Activated T-helper 2 cell treated with anti-CD3 and anti-CD28 coated beads, Interferon-gamma antibody, Interleukin-2, Interleukin-4, amounts not matched to agents 10 μg/mL and 5 μg/mL and 100 μg/mL, durations not matched to agents 14 hours and 24 hours and 36 hours (primary cell): ENCODE data around the gene TMEFF2. TPM values are rescaled to one million over a fixed set of nuclear protein-coding genes. Genes with fewer than 3 reads are reported as not detected.

Source experiments
- DNase-seq: peaks from one replicate; pipeline ENCODE4 v3.0.0; 2021; ENCODE audit warnings: low spot score
- H3K27ac Mint-ChIP-seq: one replicate; pipeline ENCODE4 v1.8.0; 2021; ENCODE audit warnings: mixed read lengths
- H3K27me3 Mint-ChIP-seq: one replicate; pipeline ENCODE4 v1.8.0; 2021; ENCODE audit warnings: low read depth, mixed read lengths
- H3K36me3 Mint-ChIP-seq: one replicate; pipeline ENCODE4 v1.8.0; 2021; ENCODE audit warnings: low read depth, mixed read lengths
- H3K4me1 Mint-ChIP-seq: one replicate; pipeline ENCODE4 v1.8.0; 2021; ENCODE audit warnings: low read depth, mixed read lengths
- H3K4me3 Mint-ChIP-seq: one replicate; pipeline ENCODE4 v1.8.0; 2021; ENCODE audit warnings: low read depth, mild to moderate bottlenecking, moderate library complexity, mixed read lengths
- H3K9me3 Mint-ChIP-seq: one replicate; pipeline ENCODE4 v1.8.0; 2021; ENCODE audit warnings: mixed read lengths
- intact Hi-C: fragments of 100-400 bp; cut with micrococcal nuclease; formaldehyde crosslinking; loops from one replicate; pipeline ENCODE4 v1.15.1; 2023
- total RNA-seq: library from RNA; stranded (reverse); gene quantifications from 2 replicates; pipeline ENCODE4 v1.2.3, GENCODE V29; 2022

Gene TMEFF2
- not detected in 2 replicates for total RNA-seq

GRCh38 chr2:192194866-192195547 is at the start of gene TMEFF2:
TSS of gene TMEFF2 (minus strand) at chr2:192194933. CDS start at chr2:192194524, 409 bp downstream.
- Mint-ChIP-seq H3K27me3 (peaks cover 70% of the 10 kb centered on the region), H3K4me1 (peaks cover 20% of the 10 kb centered on the region), H3K4me3 (peak within 1 kb of the TSS; percentile 73), H3K36me3 (no peaks in the 10 kb centered on the region), H3K9me3 (no peaks in the 10 kb centered on the region), H3K27ac (no peak within 1 kb of the TSS)
- peak; percentile 26 for DNase-seq
- intact Hi-C loops = no loop called here

- no peaks in the 10 kb centered on the region for H3K9me3 Mint-ChIP-seq
- H3K4me3 Mint-ChIP-seq = no peak overlapping the region
- no peaks in the 10 kb centered on the region for H3K4me1 Mint-ChIP-seq
- no peak overlapping the region for H3K27ac Mint-ChIP-seq
- intact Hi-C loops = no loop called here
- no peaks in the 10 kb centered on the region for H3K27me3 Mint-ChIP-seq
- H3K36me3 Mint-ChIP-seq = no peaks in the 10 kb centered on the region
- no peak for DNase-seq
These were observed 48.8 kb upstream of the TMEFF2 start for GRCh38 chr2:192243488-192243887.

- no peak overlapping the region for H3K27ac Mint-ChIP-seq
- no peak overlapping the region for H3K4me3 Mint-ChIP-seq
- intact Hi-C loops = no loop called here
- H3K9me3 Mint-ChIP-seq = no peaks in the 10 kb centered on the region
- H3K4me1 Mint-ChIP-seq = no peaks in the 10 kb centered on the region
- DNase-seq = no peak
- H3K36me3 Mint-ChIP-seq = no peaks in the 10 kb centered on the region
- no peaks in the 10 kb centered on the region for H3K27me3 Mint-ChIP-seq
These were observed 41.4 kb upstream of the TMEFF2 start for GRCh38 chr2:192236136-192236535.

GRCh38 chr2:192230889-192231453 is 36.2 kb upstream of the TMEFF2 start:
- intact Hi-C loops = no loop called here
- Mint-ChIP-seq H3K36me3 (no peaks in the 10 kb centered on the region), H3K4me1 (no peaks in the 10 kb centered on the region)

GRCh38 chr2:192228685-192229084 is 34.0 kb upstream of the TMEFF2 start:
- Mint-ChIP-seq H3K36me3 (no peaks in the 10 kb centered on the region), H3K27ac (no peak overlapping the region), H3K27me3 (no peaks in the 10 kb centered on the region), H3K4me1 (no peaks in the 10 kb centered on the region), H3K4me3 (no peak overlapping the region), H3K9me3 (no peaks in the 10 kb centered on the region)
- DNase-seq = no peak
- intact Hi-C loops = no loop called here

More at GRCh38 chr2:192230889-192231453, 36.2 kb upstream of the TMEFF2 start:
- Mint-ChIP-seq H3K27ac (no peak overlapping the region), H3K9me3 (no peaks in the 10 kb centered on the region), H3K27me3 (no peaks in the 10 kb centered on the region), H3K4me3 (no peak overlapping the region)
- no peak for DNase-seq

GRCh38 chr2:192218970-192219369 is 24.2 kb upstream of the TMEFF2 start:
- no peak overlapping the region for H3K27ac Mint-ChIP-seq
- no peaks in the 10 kb centered on the region for H3K4me1 Mint-ChIP-seq
- no peaks in the 10 kb centered on the region for H3K27me3 Mint-ChIP-seq
- H3K4me3 Mint-ChIP-seq = no peak overlapping the region
- no peaks in the 10 kb centered on the region for H3K36me3 Mint-ChIP-seq
- H3K9me3 Mint-ChIP-seq = no peaks in the 10 kb centered on the region
- intact Hi-C loops = no loop called here
- DNase-seq = no peak

- intact Hi-C loops = no loop called here
- H3K4me1 Mint-ChIP-seq = no peaks in the 10 kb centered on the region
- H3K4me3 Mint-ChIP-seq = no peak overlapping the region
- no peak for DNase-seq
- no peak overlapping the region for H3K27ac Mint-ChIP-seq
- H3K36me3 Mint-ChIP-seq = no peaks in the 10 kb centered on the region
- H3K27me3 Mint-ChIP-seq = no peaks in the 10 kb centered on the region
- H3K9me3 Mint-ChIP-seq = no peaks in the 10 kb centered on the region
These were observed 23.6 kb upstream of the TMEFF2 start for GRCh38 chr2:192218377-192218776.

GRCh38 chr2:192216336-192216735 is 21.6 kb upstream of the TMEFF2 start:
- Mint-ChIP-seq H3K9me3 (no peaks in the 10 kb centered on the region), H3K36me3 (no peaks in the 10 kb centered on the region), H3K4me3 (no peak overlapping the region), H3K27me3 (no peaks in the 10 kb centered on the region), H3K27ac (no peak overlapping the region), H3K4me1 (no peaks in the 10 kb centered on the region)
- intact Hi-C loops = no loop called here
- DNase-seq = no peak

- H3K27ac Mint-ChIP-seq = no peak overlapping the region
- DNase-seq = no peak
- intact Hi-C loops = no loop called here
- no peaks in the 10 kb centered on the region for H3K27me3 Mint-ChIP-seq
- H3K4me1 Mint-ChIP-seq = no peaks in the 10 kb centered on the region
- no peak overlapping the region for H3K4me3 Mint-ChIP-seq
- no peaks in the 10 kb centered on the region for H3K36me3 Mint-ChIP-seq
- H3K9me3 Mint-ChIP-seq = no peaks in the 10 kb centered on the region
These were observed 20.6 kb upstream of the TMEFF2 start for GRCh38 chr2:192215096-192215877.

- Mint-ChIP-seq H3K27me3 (no peaks in the 10 kb centered on the region), H3K4me1 (no peaks in the 10 kb centered on the region), H3K27ac (no peak overlapping the region), H3K36me3 (no peaks in the 10 kb centered on the region), H3K4me3 (no peak overlapping the region), H3K9me3 (no peaks in the 10 kb centered on the region)
- intact Hi-C loops = no loop called here
- no peak for DNase-seq
These were observed 14.1 kb upstream of the TMEFF2 start for GRCh38 chr2:192208848-192209247.

GRCh38 chr2:192206399-192206798 is 11.7 kb upstream of the TMEFF2 start:
- DNase-seq = no peak
- no peaks in the 10 kb centered on the region for H3K9me3 Mint-ChIP-seq
- no peaks in the 10 kb centered on the region for H3K27me3 Mint-ChIP-seq
- no peak overlapping the region for H3K27ac Mint-ChIP-seq
- no peaks in the 10 kb centered on the region for H3K4me1 Mint-ChIP-seq
- no peak overlapping the region for H3K4me3 Mint-ChIP-seq
- intact Hi-C loops = no loop called here
- H3K36me3 Mint-ChIP-seq = no peaks in the 10 kb centered on the region

- Mint-ChIP-seq H3K4me3 (no peak overlapping the region), H3K27me3 (peaks cover 6% of the 10 kb centered on the region), H3K4me1 (no peaks in the 10 kb centered on the region), H3K9me3 (no peaks in the 10 kb centered on the region), H3K36me3 (no peaks in the 10 kb centered on the region), H3K27ac (no peak overlapping the region)
- DNase-seq = no peak
- intact Hi-C loops = no loop called here
These were observed 9.1 kb upstream of the TMEFF2 start for GRCh38 chr2:192203876-192204275.

- intact Hi-C loops = no loop called here
- Mint-ChIP-seq H3K36me3 (no peaks in the 10 kb centered on the region), H3K9me3 (no peaks in the 10 kb centered on the region), H3K27ac (no peak overlapping the region), H3K4me1 (no peaks in the 10 kb centered on the region), H3K27me3 (peaks cover 9% of the 10 kb centered on the region), H3K4me3 (no peak overlapping the region)
- no peak for DNase-seq
These were observed 7.6 kb upstream of the TMEFF2 start for GRCh38 chr2:192202373-192202772.
